HepG2 (cell line): ENCODE results near the gene PLIN3. TPM values are rescaled to one million over a fixed set of nuclear protein-coding genes. Genes with fewer than 3 reads are reported as not detected.

Experiments used
- ARID2 ChIP-seq: sonication (generic); formaldehyde crosslinking; IDR thresholded peaks from 2 replicates; pipeline ENCODE4 v1.8.1; 2022; ENCODE audit warnings: mild to moderate bottlenecking, missing genetic modification reagents, borderline replicate concordance
- E2F5 ChIP-seq: sonication (generic); formaldehyde crosslinking; conservative IDR thresholded peaks from 2 replicates; pipeline ENCODE4 v1.4.0; 2020; ENCODE audit warnings: missing genetic modification reagents
- KMT2A ChIP-seq: sonication (generic); formaldehyde crosslinking; IDR thresholded peaks from 2 replicates; pipeline ENCODE4 v1.4.0; 2020; ENCODE audit warnings: missing genetic modification reagents
- MXI1 ChIP-seq: IDR thresholded peaks from 3 replicates; pipeline ENCODE4 v1.6.1; 2012; ENCODE audit warnings: low read depth, low read length, inconsistent platforms, borderline replicate concordance
- PRDM4 ChIP-seq: sonication (generic); formaldehyde crosslinking; IDR thresholded peaks from 2 replicates; pipeline ENCODE4 v1.9.0; 2021; ENCODE audit warnings: missing genetic modification reagents, borderline replicate concordance
- PREB ChIP-seq: sonication (generic); formaldehyde crosslinking; IDR thresholded peaks from 2 replicates; pipeline ENCODE4 v1.4.0; 2020; ENCODE audit warnings: missing genetic modification reagents
- TBL1XR1 ChIP-seq: fragments of 150-350 bp; IDR thresholded peaks from 2 replicates; pipeline ENCODE4 v1.6.1; 2014; ENCODE audit warnings: borderline replicate concordance, low read length; ENCODE audit not compliant: partially characterized antibody
- ZBTB40 ChIP-seq, 2 experiments: fragments of 450-650 bp in 1 of 2; sonication (generic) in 1 of 2; formaldehyde crosslinking in 1 of 2; IDR thresholded peaks; 2 replicates each; pipeline versions ENCODE4 v1.6.1 to v1.8.0; 2016 to 2022; ENCODE audit warnings: antibody characterized with exemption in 1 of 2, mild to moderate bottlenecking in 1 of 2, missing genetic modification reagents in 1 of 2
- ZBTB8A ChIP-seq: sonication (generic); formaldehyde crosslinking; IDR thresholded peaks from 2 replicates; pipeline ENCODE4 v1.4.0; 2020; ENCODE audit warnings: mild to moderate bottlenecking, low read depth, missing genetic modification reagents, borderline replicate concordance
- ZGPAT ChIP-seq: IDR thresholded peaks from 2 replicates; pipeline ENCODE4 v1.6.1; 2016; ENCODE audit warnings: mild to moderate bottlenecking
- ZKSCAN8 ChIP-seq: IDR thresholded peaks from 2 replicates; pipeline ENCODE4 v1.6.1; 2016; ENCODE audit warnings: borderline replicate concordance, missing genetic modification reagents, missing compliant biosample characterization
- ZNF143 ChIP-seq: sonication (generic); formaldehyde crosslinking; IDR thresholded peaks from 2 replicates; pipeline ENCODE4 v1.4.0; 2020; ENCODE audit warnings: missing genetic modification reagents
- polyA plus RNA-seq, 8 experiments: library from polyadenylated mRNA; depleted of rRNA in 3 of 8; stranded (reverse) in 7 of 8; unstranded in 1 of 8; fragments of >200 nt; fragmentation: Illumina TruSeq in 4 of 8; extraction: Trizol in 4 of 8; gene quantifications; 2 replicates each; pipeline versions ENCODE4 v1.2.1 to v1.2.3, GENCODE V29; 2011 to 2016; ENCODE audit warnings: low read depth in 4 of 8, missing spikeins in 1 of 8, mixed read lengths in 1 of 8; ENCODE audit not compliant: insufficient read depth in 1 of 8
- total RNA-seq, 5 experiments: library from RNA; depleted of rRNA; stranded (reverse); fragments of >200 nt; fragmentation: Illumina TruSeq; extraction: Trizol; gene quantifications; 2 replicates each; pipeline ENCODE4 v1.2.3, GENCODE V29; 2016; ENCODE audit warnings: low read depth in 1 of 5

PLIN3 gene
- total and polyA plus RNA-seq, 2 of the 13 experiments (the other 11 are each of a cell fraction or from before 2014, with no cell fraction given): 49.3 to 57.9 TPM

- TF ChIP-seq ZBTB40 (IDR thresholded peaks at IDR 0.05) (no peak), ZBTB40 (CRISPR knock-in tag; IDR thresholded peaks at IDR 0.05) (peak; percentile 64; the same call in 1 of the 2 replicates), PRDM4 (CRISPR knock-in tag) (no peak), MXI1 (no peak; the same call in 2 of the 3 replicates), ZNF143 (CRISPR knock-in tag) (no peak), ZKSCAN8 (CRISPR knock-in tag) (no peak), PREB (CRISPR knock-in tag) (no peak), KMT2A (no peak), TBL1XR1 (no peak), ZGPAT (CRISPR knock-in tag) (peak; percentile 64; the same call in 1 of the 2 replicates), ZBTB8A (no peak), E2F5 (CRISPR knock-in tag) (no peak), ARID2 (no peak)
Observed at GRCh38 chr19:4867534-4868285, at the start of gene PLIN3 (continued).
